WTC11 (cell line): ENCODE results near the gene GPX5. TPM values are rescaled to one million over a fixed set of nuclear protein-coding genes. Genes with fewer than 3 reads are reported as not detected.

Source experiments
- ATAC-seq: fragments of 200-7000 bp; cut with Tn5 transposase; 2 replicates; pipeline ENCODE4 v1.10.0; 2021; ENCODE audit warnings: mild to moderate bottlenecking, moderate library complexity
- CTCF ChIA-PET: fragments of 300-600 bp; sonication (Branson Sonifier 250); formaldehyde crosslinking; loops from one replicate; lab custom pipeline; 2021; ENCODE audit warnings: antibody characterized with exemption; lab: Charles Lee
- POLR2A ChIA-PET: fragments of 350-600 bp; sonication (Branson Sonifier 250); formaldehyde crosslinking; loops from one replicate; lab custom pipeline; 2021; ENCODE audit warnings: antibody characterized with exemption; lab: Charles Lee
- DNase-seq: peaks from one replicate; pipeline ENCODE4 v3.0.0; 2021; ENCODE audit warnings: low spot score
- H3K27ac Mint-ChIP-seq: 2 replicates; pipeline ENCODE4 v1.8.0; 2021; ENCODE audit warnings: mixed read lengths
- H3K27me3 Mint-ChIP-seq: 2 replicates; pipeline ENCODE4 v1.8.0; 2021; ENCODE audit warnings: low read depth, mild to moderate bottlenecking, moderate library complexity, mixed read lengths
- H3K36me3 Mint-ChIP-seq: 2 replicates; pipeline ENCODE4 v1.8.0; 2021; ENCODE audit warnings: mixed read lengths
- H3K4me1 Mint-ChIP-seq: 2 replicates; pipeline ENCODE4 v1.8.0; 2022; ENCODE audit warnings: mixed read lengths
- H3K4me3 Mint-ChIP-seq: 2 replicates; pipeline ENCODE4 v1.8.0; 2021; ENCODE audit warnings: mild to moderate bottlenecking, moderate library complexity, mixed read lengths
- H3K9me3 Mint-ChIP-seq: 2 replicates; pipeline ENCODE4 v1.8.0; 2021; ENCODE audit warnings: mixed read lengths
- ATF1 ChIP-seq: sonication (generic); formaldehyde crosslinking; IDR thresholded peaks from 2 replicates; pipeline ENCODE4 v1.8.1; 2023; ENCODE audit warnings: mild to moderate bottlenecking, moderate library complexity, missing genetic modification reagents
- FOXJ3 ChIP-seq: sonication (generic); formaldehyde crosslinking; IDR thresholded peaks from 2 replicates; pipeline ENCODE4 v1.9.0; 2021; ENCODE audit warnings: missing genetic modification reagents, mild to moderate bottlenecking, borderline replicate concordance
- FOXP1 ChIP-seq: sonication (generic); formaldehyde crosslinking; IDR thresholded peaks from 2 replicates; pipeline ENCODE4 v1.8.0; 2022; ENCODE audit warnings: missing genetic modification reagents, mild to moderate bottlenecking, moderate library complexity, borderline replicate concordance
- GABPB1 ChIP-seq: sonication (generic); formaldehyde crosslinking; IDR thresholded peaks from 2 replicates; pipeline ENCODE4 v1.8.1; 2023; ENCODE audit warnings: mild to moderate bottlenecking, missing genetic modification reagents
- NFATC4 ChIP-seq: fragments of 250-450 bp; sonication (Bioruptor Pico); IDR thresholded peaks from 2 replicates; pipeline ENCODE4 v1.9.0; 2021; ENCODE audit warnings: mild to moderate bottlenecking
- NR1H2 ChIP-seq: sonication (generic); formaldehyde crosslinking; IDR thresholded peaks from 2 replicates; pipeline ENCODE4 v1.9.0; 2021; ENCODE audit warnings: mild to moderate bottlenecking, moderate library complexity, missing genetic modification reagents
- NR3C1 ChIP-seq: sonication (generic); formaldehyde crosslinking; conservative IDR thresholded peaks from 2 replicates; pipeline ENCODE4 v1.8.1; 2023; ENCODE audit warnings: low read depth, mild to moderate bottlenecking, missing genetic modification reagents
- SMAD3 ChIP-seq: sonication (generic); formaldehyde crosslinking; IDR thresholded peaks from 2 replicates; pipeline ENCODE4 v1.8.0; 2022; ENCODE audit warnings: missing genetic modification reagents, mild to moderate bottlenecking, borderline replicate concordance
- SMAD4 ChIP-seq: sonication (generic); formaldehyde crosslinking; IDR thresholded peaks from 2 replicates; pipeline ENCODE4 v1.8.0; 2022; ENCODE audit warnings: mild to moderate bottlenecking, missing genetic modification reagents
- TEAD4 ChIP-seq: sonication (generic); formaldehyde crosslinking; IDR thresholded peaks from 2 replicates; pipeline ENCODE4 v1.8.0; 2022; ENCODE audit warnings: mild to moderate bottlenecking, missing genetic modification reagents
- total RNA-seq: library from RNA; stranded (reverse); gene quantifications from 3 replicates; pipeline ENCODE4 v1.2.3, GENCODE V29; 2021
- TF ChIP-seq, protein P1 (sequence below): sonication (generic); formaldehyde crosslinking; IDR thresholded peaks from 2 replicates; pipeline ENCODE4 v1.8.1; 2022; ENCODE audit warnings: missing genetic modification reagents, borderline replicate concordance
- TF ChIP-seq, protein P2 (sequence below): fragments of 250-450 bp; sonication (Bioruptor Pico); conservative IDR thresholded peaks from 2 replicates; pipeline ENCODE4 v1.9.0; 2021; ENCODE audit warnings: mild to moderate bottlenecking
- TF ChIP-seq, protein P3 (sequence below): sonication (generic); formaldehyde crosslinking; IDR thresholded peaks from 2 replicates; pipeline ENCODE4 v1.8.0; 2023; ENCODE audit warnings: mild to moderate bottlenecking, missing genetic modification reagents
- TF ChIP-seq, protein P4 (sequence below): sonication (generic); formaldehyde crosslinking; IDR thresholded peaks from 2 replicates; pipeline ENCODE4 v1.8.0; 2022; ENCODE audit warnings: missing genetic modification reagents
- TF ChIP-seq, protein P5 (sequence below): sonication (generic); formaldehyde crosslinking; IDR thresholded peaks from 2 replicates; pipeline ENCODE4 v1.8.1; 2022; ENCODE audit warnings: mild to moderate bottlenecking, moderate library complexity, missing genetic modification reagents
- TF ChIP-seq, protein P6 (sequence below): sonication (generic); formaldehyde crosslinking; conservative IDR thresholded peaks from 2 replicates; pipeline ENCODE4 v1.8.1; 2023; ENCODE audit warnings: mild to moderate bottlenecking, low read depth, missing genetic modification reagents, moderate library complexity
- TF ChIP-seq, protein P7 (sequence below): sonication (generic); formaldehyde crosslinking; IDR thresholded peaks from 2 replicates; pipeline ENCODE4 v1.8.0; 2023; ENCODE audit warnings: missing genetic modification reagents, mild to moderate bottlenecking, borderline replicate concordance

GPX5 gene
- total RNA-seq, 1 experiment from 2014 or later, result not detected

DNA sequence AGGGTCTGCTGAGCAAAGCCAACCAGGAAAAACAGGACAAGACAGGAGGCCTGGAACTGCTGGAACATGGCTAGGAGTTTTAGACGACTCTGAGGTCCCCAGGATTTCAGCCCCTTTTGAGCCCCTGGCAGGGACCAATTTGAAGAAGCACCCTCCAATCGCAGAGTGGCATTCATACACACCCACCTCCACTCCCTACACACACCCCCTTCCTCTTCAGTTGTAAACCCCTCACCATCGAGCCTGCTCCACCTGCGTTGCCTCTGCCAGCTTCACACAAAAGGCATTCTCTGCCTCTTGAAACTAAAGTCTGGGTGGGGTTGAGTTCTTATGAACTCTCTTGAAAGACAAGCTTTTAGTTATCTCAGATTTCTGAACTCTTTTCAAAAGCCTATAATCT is 10.0 kb upstream of the GPX5 start, which contains the start of gene GPX6 (continued):
- TF ChIP-seq ATF1 (CRISPR knock-in tag) (no peak), NR3C1 (no peak), GABPB1 (CRISPR knock-in tag) (no peak), TEAD4 (CRISPR knock-in tag) (no peak)
- TF ChIP-seq, protein P1, sequence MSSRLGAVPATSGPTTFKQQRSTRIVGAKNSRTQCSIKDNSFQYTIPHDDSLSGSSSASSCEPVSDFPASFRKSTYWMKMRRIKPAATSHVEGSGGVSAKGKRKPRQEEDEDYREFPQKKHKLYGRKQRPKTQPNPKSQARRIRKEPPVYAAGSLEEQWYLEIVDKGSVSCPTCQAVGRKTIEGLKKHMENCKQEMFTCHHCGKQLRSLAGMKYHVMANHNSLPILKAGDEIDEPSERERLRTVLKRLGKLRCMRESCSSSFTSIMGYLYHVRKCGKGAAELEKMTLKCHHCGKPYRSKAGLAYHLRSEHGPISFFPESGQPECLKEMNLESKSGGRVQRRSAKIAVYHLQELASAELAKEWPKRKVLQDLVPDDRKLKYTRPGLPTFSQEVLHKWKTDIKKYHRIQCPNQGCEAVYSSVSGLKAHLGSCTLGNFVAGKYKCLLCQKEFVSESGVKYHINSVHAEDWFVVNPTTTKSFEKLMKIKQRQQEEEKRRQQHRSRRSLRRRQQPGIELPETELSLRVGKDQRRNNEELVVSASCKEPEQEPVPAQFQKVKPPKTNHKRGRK (CRISPR knock-in tag), result no peak

DNA sequence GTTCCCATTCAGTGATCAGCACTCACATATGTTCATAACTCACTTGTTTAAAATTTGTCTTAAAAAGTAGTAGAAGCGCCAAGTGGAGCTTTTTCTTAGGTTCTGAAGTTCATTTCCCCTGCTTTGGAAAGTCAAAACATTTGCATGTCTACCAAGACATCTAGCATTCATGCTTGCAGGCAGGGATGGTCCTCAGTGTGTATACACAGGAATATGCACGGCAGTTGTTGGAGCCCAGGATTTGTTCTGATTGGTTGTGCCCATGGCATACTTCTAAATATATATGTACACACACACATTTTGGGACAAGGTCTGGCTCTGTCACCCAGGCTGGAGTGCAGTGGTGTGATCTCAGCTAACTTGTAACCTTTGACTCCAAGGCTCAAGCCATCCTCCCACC is 7.7 kb upstream of the GPX5 start:
- Mint-ChIP-seq H3K27ac (no peak overlapping the region), H3K4me3 (no peak overlapping the region), H3K4me1 (peaks cover 11% of the 10 kb centered on the region), H3K9me3 (no peaks in the 10 kb centered on the region), H3K36me3 (no peaks in the 10 kb centered on the region), H3K27me3 (peaks cover 11% of the 10 kb centered on the region)
- ATAC-seq, result no peak
- no peak for DNase-seq
- POLR2A ChIA-PET, result interaction anchor here (1.0 kb wide), 1 partner anchor 13 kb away, joined by 3 read pairs; no protein-coding TSS in a partner anchor
- CTCF ChIA-PET, result interaction anchor here (0.9 to 1.0 kb wide), 2 partner anchors 14 to 25 kb away, joined by 4 to 6 read pairs; no protein-coding TSS in a partner anchor
- TF ChIP-seq, protein P2, sequence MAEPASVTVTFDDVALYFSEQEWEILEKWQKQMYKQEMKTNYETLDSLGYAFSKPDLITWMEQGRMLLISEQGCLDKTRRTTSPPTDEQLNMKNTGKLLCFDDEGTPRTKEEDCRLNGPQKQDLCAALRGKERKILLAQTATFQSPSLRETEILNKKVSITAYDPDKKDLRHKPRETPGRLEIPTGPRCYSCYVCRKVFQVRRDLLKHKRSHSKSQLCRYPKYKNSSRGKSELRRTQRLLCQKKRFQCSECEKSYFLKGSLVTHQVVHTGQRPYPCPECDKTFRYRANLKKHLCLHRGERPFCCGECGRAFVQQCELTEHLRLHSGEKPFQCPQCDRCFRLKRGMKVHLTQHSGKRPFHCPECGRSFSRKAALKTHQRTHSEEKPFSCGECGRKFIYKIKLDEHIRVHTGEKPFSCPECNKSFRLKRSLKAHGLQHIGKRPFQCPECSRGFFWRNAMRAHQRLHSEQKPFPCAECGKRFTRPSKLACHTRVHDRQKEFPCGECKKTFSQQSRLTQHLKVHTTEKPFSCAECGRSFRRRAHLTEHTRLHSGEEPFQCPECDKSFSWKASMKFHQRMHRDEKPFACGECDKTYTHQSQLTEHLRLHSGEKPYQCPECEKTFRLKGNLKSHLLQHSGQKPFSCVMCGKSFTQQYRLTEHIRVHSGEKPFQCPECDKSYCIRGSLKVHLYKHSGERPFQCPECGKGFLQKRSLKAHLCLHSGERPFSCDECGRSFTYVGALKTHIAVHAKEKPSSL (CRISPR knock-in tag), result no peak
- TF ChIP-seq FOXP1 (CRISPR knock-in tag) (no peak), NFATC4 (CRISPR knock-in tag) (no peak), FOXJ3 (CRISPR knock-in tag) (no peak), NR1H2 (CRISPR knock-in tag) (no peak), GABPB1 (CRISPR knock-in tag) (no peak), SMAD3 (CRISPR knock-in tag) (no peak), SMAD4 (no peak)
- TF ChIP-seq, protein P3, sequence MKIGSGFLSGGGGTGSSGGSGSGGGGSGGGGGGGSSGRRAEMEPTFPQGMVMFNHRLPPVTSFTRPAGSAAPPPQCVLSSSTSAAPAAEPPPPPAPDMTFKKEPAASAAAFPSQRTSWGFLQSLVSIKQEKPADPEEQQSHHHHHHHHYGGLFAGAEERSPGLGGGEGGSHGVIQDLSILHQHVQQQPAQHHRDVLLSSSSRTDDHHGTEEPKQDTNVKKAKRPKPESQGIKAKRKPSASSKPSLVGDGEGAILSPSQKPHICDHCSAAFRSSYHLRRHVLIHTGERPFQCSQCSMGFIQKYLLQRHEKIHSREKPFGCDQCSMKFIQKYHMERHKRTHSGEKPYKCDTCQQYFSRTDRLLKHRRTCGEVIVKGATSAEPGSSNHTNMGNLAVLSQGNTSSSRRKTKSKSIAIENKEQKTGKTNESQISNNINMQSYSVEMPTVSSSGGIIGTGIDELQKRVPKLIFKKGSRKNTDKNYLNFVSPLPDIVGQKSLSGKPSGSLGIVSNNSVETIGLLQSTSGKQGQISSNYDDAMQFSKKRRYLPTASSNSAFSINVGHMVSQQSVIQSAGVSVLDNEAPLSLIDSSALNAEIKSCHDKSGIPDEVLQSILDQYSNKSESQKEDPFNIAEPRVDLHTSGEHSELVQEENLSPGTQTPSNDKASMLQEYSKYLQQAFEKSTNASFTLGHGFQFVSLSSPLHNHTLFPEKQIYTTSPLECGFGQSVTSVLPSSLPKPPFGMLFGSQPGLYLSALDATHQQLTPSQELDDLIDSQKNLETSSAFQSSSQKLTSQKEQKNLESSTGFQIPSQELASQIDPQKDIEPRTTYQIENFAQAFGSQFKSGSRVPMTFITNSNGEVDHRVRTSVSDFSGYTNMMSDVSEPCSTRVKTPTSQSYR (CRISPR knock-in tag), result no peak
- TF ChIP-seq, protein P4, sequence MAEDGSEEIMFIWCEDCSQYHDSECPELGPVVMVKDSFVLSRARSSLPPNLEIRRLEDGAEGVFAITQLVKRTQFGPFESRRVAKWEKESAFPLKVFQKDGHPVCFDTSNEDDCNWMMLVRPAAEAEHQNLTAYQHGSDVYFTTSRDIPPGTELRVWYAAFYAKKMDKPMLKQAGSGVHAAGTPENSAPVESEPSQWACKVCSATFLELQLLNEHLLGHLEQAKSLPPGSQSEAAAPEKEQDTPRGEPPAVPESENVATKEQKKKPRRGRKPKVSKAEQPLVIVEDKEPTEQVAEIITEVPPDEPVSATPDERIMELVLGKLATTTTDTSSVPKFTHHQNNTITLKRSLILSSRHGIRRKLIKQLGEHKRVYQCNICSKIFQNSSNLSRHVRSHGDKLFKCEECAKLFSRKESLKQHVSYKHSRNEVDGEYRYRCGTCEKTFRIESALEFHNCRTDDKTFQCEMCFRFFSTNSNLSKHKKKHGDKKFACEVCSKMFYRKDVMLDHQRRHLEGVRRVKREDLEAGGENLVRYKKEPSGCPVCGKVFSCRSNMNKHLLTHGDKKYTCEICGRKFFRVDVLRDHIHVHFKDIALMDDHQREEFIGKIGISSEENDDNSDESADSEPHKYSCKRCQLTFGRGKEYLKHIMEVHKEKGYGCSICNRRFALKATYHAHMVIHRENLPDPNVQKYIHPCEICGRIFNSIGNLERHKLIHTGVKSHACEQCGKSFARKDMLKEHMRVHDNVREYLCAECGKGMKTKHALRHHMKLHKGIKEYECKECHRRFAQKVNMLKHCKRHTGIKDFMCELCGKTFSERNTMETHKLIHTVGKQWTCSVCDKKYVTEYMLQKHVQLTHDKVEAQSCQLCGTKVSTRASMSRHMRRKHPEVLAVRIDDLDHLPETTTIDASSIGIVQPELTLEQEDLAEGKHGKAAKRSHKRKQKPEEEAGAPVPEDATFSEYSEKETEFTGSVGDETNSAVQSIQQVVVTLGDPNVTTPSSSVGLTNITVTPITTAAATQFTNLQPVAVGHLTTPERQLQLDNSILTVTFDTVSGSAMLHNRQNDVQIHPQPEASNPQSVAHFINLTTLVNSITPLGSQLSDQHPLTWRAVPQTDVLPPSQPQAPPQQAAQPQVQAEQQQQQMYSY (CRISPR knock-in tag), result no peak
- TF ChIP-seq, protein P5, sequence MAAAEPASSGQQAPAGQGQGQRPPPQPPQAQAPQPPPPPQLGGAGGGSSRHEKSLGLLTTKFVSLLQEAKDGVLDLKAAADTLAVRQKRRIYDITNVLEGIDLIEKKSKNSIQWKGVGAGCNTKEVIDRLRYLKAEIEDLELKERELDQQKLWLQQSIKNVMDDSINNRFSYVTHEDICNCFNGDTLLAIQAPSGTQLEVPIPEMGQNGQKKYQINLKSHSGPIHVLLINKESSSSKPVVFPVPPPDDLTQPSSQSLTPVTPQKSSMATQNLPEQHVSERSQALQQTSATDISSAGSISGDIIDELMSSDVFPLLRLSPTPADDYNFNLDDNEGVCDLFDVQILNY (CRISPR knock-in tag), result no peak
- TF ChIP-seq, protein P6, sequence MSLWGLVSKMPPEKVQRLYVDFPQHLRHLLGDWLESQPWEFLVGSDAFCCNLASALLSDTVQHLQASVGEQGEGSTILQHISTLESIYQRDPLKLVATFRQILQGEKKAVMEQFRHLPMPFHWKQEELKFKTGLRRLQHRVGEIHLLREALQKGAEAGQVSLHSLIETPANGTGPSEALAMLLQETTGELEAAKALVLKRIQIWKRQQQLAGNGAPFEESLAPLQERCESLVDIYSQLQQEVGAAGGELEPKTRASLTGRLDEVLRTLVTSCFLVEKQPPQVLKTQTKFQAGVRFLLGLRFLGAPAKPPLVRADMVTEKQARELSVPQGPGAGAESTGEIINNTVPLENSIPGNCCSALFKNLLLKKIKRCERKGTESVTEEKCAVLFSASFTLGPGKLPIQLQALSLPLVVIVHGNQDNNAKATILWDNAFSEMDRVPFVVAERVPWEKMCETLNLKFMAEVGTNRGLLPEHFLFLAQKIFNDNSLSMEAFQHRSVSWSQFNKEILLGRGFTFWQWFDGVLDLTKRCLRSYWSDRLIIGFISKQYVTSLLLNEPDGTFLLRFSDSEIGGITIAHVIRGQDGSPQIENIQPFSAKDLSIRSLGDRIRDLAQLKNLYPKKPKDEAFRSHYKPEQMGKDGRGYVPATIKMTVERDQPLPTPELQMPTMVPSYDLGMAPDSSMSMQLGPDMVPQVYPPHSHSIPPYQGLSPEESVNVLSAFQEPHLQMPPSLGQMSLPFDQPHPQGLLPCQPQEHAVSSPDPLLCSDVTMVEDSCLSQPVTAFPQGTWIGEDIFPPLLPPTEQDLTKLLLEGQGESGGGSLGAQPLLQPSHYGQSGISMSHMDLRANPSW, result no peak
- TF ChIP-seq, protein P7, sequence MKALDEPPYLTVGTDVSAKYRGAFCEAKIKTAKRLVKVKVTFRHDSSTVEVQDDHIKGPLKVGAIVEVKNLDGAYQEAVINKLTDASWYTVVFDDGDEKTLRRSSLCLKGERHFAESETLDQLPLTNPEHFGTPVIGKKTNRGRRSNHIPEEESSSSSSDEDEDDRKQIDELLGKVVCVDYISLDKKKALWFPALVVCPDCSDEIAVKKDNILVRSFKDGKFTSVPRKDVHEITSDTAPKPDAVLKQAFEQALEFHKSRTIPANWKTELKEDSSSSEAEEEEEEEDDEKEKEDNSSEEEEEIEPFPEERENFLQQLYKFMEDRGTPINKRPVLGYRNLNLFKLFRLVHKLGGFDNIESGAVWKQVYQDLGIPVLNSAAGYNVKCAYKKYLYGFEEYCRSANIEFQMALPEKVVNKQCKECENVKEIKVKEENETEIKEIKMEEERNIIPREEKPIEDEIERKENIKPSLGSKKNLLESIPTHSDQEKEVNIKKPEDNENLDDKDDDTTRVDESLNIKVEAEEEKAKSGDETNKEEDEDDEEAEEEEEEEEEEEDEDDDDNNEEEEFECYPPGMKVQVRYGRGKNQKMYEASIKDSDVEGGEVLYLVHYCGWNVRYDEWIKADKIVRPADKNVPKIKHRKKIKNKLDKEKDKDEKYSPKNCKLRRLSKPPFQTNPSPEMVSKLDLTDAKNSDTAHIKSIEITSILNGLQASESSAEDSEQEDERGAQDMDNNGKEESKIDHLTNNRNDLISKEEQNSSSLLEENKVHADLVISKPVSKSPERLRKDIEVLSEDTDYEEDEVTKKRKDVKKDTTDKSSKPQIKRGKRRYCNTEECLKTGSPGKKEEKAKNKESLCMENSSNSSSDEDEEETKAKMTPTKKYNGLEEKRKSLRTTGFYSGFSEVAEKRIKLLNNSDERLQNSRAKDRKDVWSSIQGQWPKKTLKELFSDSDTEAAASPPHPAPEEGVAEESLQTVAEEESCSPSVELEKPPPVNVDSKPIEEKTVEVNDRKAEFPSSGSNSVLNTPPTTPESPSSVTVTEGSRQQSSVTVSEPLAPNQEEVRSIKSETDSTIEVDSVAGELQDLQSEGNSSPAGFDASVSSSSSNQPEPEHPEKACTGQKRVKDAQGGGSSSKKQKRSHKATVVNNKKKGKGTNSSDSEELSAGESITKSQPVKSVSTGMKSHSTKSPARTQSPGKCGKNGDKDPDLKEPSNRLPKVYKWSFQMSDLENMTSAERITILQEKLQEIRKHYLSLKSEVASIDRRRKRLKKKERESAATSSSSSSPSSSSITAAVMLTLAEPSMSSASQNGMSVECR (CRISPR knock-in tag), result no peak
